NCI-H2029 (cell line): Measurements from ENCODE around the gene NAV2.

ENCODE experiments used
- DNase-seq: peaks from one replicate; lab custom pipeline; 2025; lab: John Stamatoyannopoulos, UW

NAV2 gene

DNA sequence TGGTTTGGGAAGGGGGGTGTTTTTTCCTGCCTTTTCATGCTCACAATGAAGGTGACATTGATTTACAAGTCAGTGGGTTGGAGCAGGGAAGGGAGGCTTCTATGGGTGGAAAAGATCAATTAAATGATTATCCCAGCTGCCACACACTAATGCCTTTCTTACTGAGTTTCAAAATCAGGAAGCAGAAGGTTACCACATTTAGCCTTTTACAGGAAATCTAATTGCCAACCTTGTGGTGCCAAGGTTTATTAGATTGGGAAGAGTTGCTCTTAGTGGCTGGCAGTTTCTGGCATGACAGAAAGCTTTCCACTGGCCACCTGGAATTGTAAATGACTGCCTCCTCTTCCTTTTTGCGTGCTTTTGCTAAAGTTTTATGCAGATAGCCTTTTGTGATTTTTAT, 98.7 kb downstream of the NAV2 start:
- no peak for DNase-seq

DNA sequence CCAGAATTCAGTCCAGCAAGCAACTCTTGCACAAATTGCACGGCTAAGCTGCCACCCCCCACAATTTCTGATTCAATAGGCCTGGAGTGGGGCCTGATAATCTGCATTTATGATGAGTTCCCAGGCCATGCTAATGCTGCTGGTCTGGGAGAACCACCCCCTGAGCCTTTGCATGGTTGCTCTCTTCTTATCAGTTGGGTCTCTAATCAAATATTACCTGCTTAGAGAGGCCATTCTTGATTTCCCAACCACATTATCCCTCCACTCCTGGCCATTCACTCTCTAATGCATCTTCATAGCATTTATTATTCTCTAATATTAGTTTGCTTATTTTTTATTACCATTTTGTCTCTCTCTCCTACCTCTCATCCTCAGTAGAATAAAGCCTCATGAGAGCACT, 99.5 kb downstream of the NAV2 start:
- no peak for DNase-seq

DNA sequence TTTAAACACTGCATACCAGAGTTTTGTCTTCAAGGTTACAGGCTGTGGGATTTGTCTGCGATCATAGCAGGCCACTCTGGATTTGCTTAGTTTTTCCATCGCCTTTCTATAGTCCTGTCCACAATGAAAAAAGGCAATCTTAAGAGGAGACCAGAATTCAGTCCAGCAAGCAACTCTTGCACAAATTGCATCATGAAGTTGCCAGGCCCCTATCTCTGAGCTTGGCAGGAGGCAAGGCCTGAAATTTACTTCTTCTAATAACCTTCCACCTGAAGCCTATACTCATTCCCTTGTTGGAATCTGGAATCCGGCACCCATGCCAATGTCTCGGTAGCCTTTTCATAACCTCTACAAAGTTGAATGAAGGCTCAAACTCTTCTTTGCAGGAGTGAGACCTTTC, 100.1 kb downstream of the NAV2 start:
- no peak for DNase-seq

GRCh38 chr11:19813158-19813879, 100.7 kb downstream of the NAV2 start:
- DNase-seq, result no peak

DNA sequence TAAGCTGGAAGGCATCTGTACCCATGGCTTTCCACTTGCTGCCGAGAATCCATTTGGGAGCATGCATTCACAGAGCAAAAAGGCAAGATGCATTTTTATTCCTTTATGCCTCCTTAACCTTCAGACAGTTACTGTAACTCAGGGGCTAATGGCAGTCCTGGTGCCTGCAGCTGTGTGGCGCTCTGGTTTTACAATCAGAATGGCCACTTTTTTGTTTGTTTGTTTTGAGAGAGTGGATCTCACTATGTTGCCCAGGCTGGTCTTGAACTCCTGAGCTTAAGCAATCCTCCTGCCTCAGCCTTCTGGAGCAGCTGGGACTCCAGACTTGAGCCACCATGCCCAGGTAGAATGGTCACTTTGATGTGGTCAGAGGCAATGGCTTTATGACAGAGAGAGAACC, 101.8 kb downstream of the NAV2 start:
- no peak for DNase-seq

DNA sequence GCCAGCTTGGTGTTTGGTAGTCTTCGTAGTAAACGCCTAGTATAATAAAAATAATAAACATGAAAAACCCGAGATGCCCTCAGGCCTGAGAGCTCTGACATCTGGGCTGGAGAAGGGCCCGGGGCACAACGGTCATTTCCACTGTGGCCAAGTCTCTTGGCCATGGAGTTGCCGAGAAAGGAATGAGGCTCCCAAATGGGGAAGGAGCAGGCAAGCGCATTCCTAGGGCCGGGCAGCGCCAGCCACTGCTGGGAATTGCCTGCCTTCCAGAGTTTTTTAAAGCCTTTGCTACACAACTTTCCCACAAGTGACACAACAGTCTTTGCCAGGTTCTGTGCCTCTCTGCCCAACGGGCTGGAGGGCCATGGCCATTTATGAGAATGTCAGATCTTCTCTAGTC, 103.4 kb downstream of the NAV2 start:
- DNase-seq, result no peak

GRCh38 chr11:19816817-19817216, 104.2 kb downstream of the NAV2 start:
- no peak for DNase-seq

GRCh38 chr11:19817265-19817851, 104.7 kb downstream of the NAV2 start:
- DNase-seq, result peak; percentile 27

- peak; percentile 37 for DNase-seq
These were observed 105.2 kb downstream of the NAV2 start for GRCh38 chr11:19817870-19818269.

GRCh38 chr11:19818619-19819018, 106.0 kb downstream of the NAV2 start:
- no peak for DNase-seq

DNA sequence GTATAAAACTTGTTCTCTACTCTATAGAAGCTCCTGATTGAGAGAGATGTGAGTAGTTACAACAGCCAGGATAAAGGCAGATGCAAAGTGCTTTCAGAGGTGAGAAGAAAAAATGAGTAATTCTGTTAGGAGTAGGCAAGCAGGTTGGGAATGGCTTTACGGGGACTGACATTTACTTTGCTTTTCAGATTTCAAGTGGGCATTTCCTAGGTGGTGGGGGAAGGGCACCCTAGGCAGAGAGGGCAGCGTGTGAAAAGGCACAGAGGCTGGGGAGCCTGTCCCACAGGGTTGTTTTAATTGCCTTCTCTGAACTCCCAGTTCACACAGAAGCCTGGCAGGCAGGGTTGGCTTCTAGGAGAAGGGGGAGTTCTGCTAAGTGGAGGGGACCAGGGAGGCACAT, 106.5 kb downstream of the NAV2 start:
- DNase-seq, result peak; percentile 82

GRCh38 chr11:19820100-19820499, 107.5 kb downstream of the NAV2 start:
- peak; percentile 37 for DNase-seq

DNA sequence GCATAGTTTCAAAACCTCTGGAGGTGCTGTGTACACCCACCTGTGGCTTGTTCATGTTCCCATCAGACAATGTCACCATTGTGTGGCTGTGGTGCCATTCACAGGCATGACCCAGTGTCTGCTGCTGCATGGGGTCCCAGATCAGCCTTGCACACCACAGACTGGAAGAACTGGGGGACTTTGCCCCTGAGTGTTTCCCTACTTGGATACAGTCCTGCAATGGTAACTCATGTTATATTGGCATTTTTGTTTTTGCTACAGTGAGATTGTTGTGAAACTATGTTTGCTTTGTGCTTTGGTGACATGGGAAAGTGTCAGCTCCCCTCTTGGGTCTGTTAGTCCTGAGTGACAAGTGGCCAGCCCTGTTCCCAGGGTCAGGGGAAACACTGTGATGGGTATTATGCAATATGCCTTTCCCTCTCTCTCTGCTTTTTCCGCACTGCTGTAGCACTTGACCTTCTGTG, 108.8 kb downstream of the NAV2 start:
- DNase-seq, result no peak

DNA sequence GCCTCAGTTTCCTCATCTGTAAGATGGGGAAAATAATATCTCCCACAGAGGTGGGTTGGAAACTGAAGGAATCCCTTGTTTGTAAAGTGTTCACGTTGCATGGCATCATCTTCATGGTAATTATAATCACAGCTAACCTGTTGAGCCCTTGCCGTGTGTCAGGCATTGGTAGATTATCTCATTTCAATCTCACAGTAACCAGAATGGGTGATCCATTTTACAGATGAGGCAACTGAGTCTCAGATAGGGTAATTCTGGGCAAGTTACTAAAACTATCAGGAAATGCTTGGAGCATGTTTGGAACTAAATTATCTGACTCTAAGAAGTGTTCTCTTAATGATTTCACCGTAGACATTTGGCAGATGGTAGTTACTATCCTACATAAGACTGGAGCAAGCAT, 109.4 kb downstream of the NAV2 start:
- no peak for DNase-seq

- no peak for DNase-seq
These were observed 109.9 kb downstream of the NAV2 start for GRCh38 chr11:19822531-19822930.

GRCh38 chr11:19826606-19827005, 114.0 kb downstream of the NAV2 start:
- no peak for DNase-seq

GRCh38 chr11:19827399-19828135, 114.9 kb downstream of the NAV2 start:
- DNase-seq, result no peak

DNA sequence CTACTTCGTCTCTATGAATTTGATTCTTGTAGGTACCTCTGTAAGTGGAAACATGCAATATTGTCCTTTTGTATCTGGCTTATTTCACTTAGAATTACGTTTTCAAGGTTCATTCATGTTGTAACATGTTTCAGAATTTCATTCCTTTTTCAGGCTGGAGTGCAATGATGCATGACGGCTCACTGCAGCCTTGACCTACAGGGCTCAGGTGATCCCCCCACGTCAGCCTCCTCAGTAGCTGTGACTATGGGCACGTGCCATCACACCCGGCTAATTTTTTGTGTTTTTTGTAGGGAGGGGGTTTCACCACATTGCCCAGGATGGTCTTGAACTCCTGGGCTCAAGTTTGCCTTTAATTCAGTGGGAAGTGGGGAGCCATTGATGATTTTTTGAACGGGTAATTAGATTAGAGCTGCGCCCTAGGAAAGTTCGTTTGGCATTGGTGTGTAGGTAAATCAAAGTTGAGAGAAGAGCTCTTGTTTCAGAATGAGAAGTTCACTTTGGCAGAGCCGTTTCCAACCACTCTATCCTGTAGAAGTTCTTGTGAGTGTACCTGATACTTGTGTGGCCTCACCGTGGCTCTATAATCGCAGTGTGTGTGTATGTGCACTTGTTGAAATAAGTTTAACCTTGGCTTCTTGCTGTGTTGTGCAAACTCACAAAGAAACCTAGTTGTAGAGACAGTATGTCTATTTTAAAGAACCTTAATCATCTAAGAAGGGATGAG, 115.9 kb downstream of the NAV2 start:
- DNase-seq, result no peak

DNA sequence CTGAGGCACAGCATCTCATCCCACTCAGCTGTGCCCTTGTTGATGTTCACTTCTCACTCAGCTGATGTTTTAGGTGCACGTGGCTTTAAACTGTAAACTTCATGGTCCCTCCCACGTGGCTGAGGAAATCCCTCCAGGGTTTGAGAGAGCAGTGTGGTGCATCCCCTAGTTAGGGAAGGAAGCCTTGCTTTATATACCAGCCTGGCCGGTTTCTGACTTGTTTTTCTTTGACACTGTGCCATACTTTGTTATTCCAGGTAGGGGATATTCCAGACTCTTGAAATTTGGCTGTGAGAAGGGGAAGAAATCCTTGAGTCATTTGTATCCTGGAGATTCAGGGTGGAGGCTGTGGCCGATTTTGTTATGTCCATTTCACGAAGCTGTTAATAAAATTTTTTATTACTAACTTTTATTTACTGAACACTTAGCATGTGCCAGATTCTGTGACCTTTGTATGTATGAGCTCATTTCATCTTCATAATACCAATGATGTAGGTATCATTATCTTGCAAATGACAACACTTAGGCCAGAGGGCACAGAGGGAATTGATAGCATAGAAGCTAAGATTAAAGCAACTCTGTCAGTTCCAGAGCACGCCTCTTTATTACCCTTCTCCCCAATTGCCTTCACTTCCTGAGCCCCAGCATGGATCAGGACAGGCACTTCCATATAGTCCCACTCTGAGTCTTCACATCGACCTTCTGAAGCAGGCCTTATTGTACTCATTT, 116.6 kb downstream of the NAV2 start:
- DNase-seq, result no peak

GRCh38 chr11:19832086-19832750, 119.6 kb downstream of the NAV2 start:
- DNase-seq, result no peak

- no peak for DNase-seq
These were observed 120.3 kb downstream of the NAV2 start for GRCh38 chr11:19832901-19833300.
